Gastrocnemius medialis (tissue), 4 donors: ENCODE data around the gene DMD.

Source experiments
- CTCF ChIP-seq, 5 experiments: fragments of 450-650 bp in 3 of 5; fragments of 200-600 bp in 2 of 5; sonication (generic) in 2 of 5; IDR thresholded peaks in 4 of 5; conservative IDR thresholded peaks in 1 of 5; 1 replicate in 4 of 5; 2 replicates in 1 of 5; pipeline ENCODE4 v1.5.1; 2016 to 2019; ENCODE audit warnings: antibody characterized with exemption in 5 of 5, mild to moderate bottlenecking in 3 of 5, moderate library complexity in 3 of 5
- POLR2A ChIP-seq, 2 donors: fragments of 450-650 bp; IDR thresholded peaks; one replicate each; pipeline ENCODE4 v1.6.1; 2017; ENCODE audit warnings: antibody characterized with exemption in 2 of 2, mild to moderate bottlenecking in 2 of 2, moderate library complexity in 2 of 2

GRCh38 chrX:31298916-31299315 is 1912.4 kb downstream of the DMD start:
- TF ChIP-seq CTCF (IDR thresholded peaks at IDR 0.05 in 4 of 5, conservative IDR thresholded peaks at IDR 0.05 in 1 of 5) = no peak
- no peak for TF ChIP-seq POLR2A (IDR thresholded peaks at IDR 0.05)
